Left renal cortex interstitium (tissue), 4 donors: ENCODE results near the gene IFI6. TPM values are rescaled to one million over a fixed set of nuclear protein-coding genes. Genes with fewer than 3 reads are reported as not detected.
"Not testable (repeated sequence)": the region's sequence is repeated elsewhere in the genome, so short reads cannot be mapped to it uniquely, and the experiment has no call there.

Source experiments
- DNase-seq, 4 donors: peaks; one replicate each; pipeline ENCODE4 v3.0.0-alpha.2; 2013; ENCODE audit warnings: low read depth in 4 of 4, low spot score in 2 of 4, missing footprints in 1 of 4
- polyA plus RNA-seq, 4 donors: library from polyadenylated mRNA; unstranded; fragments of 120-200 nt; gene quantifications; one replicate each; pipeline ENCODE4 v1.2.1, GENCODE V29; 2013; ENCODE audit not compliant: insufficient read length in 4 of 4

IFI6 gene
- polyA plus RNA-seq, 4 donors = 15.6 to 34.9 (median 24.4) TPM

DNA sequence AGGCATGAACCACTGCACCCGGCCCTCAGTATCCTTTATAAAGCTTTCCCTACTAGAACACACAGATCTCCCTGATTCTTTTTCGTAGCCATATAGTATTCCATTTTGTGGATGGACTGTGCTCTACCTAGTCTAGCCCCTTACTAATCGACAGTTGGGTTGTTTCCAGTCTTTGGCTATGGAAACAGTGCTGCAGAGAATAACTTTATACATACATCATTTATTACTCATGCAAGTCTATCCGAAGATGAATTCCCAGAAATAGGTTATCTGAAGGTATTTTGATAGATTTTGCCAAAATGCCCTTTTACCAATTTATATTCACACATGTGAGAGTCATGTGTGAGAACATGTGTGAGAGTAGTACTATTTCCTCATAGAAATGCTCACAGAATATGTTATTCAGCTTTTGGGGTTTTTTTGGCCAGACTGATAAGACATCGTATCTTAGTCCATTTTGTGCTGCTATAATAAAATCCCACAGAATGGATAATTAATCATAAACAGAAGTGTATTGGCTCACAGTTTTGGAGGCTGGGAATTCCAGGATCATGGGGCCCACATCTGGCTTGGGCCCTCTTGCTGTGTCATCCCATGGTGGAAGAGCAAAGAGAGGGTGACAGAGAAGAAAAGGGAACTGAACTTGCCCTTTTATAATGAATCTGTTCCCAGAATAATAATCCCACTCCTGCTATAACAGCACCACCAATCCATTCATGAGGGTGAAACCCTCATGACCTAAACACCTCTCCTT lies 19.7 kb downstream of the IFI6 start:
- no peak for DNase-seq

DNA sequence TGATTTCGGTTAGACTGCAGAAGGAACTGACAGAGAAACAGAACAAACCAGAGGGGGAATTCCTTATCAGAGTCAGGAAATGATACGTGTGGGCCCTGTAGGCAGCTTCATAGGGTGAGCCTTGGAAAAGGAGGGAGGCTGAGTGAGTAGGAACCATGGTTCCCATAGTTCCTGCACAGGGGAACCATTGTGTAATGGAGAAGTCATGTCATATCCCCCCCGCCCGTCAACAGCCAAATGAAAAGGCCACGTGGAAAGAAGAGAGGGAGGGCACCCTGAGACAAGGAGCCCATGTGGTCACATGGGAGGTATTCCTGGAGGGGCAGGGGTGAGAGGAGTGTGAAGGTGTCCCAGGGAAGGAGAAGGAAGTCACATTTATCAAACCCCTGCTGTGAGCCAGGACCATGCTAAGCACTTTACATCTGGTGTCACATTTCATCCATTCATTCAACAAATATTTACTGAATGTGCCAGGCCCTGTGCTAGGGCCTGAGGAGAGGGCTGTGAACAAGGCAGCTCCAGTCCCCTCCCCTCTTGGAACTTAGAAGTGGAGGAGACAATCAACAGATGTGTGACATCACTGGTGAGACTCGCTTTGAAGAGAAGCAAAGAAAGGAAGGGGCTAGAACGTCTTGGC lies 21.3 kb downstream of the IFI6 start:
- no peak for DNase-seq

DNA sequence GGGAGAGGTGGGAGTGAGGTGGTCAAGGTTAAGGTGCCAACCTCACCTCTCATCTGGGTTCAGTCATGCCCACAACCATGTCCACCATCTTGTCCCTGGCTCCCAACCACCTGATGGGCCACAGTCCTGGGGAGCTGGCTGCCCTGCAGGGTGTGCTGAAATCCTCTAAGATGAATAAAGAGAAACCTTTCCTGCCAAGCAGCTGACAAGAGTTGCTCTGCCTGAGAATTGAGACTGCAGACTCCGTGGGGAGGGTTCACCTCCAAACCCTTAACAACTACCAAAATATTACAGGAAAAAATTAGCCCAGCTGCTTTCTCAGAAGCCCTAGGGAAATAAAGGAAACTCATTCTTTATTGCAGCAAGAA lies 21.8 kb downstream of the IFI6 start:
- no peak for DNase-seq

DNA sequence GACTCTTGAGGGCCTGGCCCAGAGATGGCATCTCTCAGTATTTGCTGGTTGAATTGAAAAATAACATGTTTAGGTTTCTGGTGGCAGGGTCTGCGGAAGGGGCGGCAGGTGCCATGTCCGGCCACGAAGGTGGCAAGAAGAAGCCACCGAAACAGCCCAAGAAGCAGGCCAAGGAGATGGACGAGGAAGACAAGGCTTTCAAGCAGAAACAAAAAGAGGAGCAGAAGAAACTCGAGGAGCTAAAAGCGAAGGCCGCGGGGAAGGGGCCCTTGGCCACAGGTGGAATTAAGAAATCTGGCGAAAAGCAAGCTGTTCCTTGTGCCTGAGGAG lies 22.7 kb downstream of the IFI6 start:
- DNase-seq = no peak

DNA sequence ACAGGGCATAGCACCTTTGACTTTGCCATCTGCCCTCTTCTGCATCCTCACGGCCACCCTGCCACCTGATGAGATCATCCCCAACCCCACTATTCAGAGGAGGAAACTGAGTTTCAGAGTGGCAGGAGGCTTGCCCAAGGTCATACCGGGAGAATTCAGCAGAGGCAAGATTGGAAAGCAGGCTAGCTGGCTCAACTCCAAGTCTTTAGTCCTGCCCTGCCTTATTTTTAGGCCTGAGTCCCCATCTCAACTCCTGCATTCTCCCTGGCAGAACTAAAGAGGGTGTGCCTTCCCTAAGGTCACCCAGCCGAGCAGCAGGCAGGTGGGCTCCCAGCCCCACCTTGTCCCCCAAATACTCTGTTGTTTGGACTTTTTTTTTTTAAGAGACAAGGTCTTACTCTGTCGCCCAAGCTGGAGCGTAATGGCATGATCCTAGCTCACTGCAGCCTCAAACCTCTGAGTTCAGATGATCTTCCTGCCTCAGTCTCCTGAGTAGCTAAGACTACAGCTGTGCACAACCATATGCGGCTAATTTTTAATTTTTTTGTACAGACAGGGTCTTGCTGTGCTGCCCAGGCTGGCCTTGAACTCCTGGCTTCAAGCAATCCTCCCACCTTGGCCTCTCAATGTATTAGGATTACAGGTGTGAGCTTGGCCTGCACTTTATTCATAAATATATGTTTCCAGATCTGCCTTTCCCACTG lies 23.2 kb downstream of the IFI6 start:
- DNase-seq = no peak

DNA sequence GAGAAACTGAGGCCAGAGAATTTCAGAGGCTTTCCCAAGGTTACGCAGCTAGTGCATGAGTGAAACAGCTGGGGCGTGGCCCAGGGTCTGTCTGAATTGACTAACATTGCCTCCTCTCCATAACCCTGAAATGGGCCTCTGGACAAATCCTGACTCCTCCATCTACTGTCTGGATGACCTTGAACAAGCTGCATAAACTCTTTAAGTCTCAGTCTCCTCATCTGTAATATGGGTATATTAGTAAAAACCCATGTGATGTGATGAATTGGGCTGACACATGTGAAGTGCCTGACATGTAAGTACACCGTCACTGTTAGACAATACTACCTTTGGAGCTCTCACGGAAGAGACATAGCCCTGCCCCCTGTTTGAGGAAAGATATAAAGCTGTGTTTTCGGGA lies 24.7 kb downstream of the IFI6 start:
- DNase-seq = no peak

DNA sequence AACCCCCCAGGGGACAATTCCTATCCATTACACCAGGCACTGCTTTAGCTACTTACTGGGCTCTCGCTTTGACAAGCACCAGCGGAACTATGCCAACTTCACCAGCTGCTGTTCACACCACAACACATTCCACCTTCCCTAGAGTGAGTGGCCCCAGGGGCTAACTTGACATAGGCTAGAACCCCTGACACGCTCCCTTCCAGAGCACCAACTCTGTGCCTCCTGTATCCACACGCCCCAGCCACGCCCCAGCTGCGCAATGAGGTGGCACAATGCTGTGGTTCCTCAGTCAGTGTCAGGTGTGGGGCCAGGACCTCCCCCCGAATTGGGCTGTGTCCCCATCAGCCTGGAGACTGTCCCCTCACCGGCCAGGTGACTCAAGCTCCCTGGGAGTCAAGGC lies 25.3 kb downstream of the IFI6 start:
- no peak for DNase-seq

DNA sequence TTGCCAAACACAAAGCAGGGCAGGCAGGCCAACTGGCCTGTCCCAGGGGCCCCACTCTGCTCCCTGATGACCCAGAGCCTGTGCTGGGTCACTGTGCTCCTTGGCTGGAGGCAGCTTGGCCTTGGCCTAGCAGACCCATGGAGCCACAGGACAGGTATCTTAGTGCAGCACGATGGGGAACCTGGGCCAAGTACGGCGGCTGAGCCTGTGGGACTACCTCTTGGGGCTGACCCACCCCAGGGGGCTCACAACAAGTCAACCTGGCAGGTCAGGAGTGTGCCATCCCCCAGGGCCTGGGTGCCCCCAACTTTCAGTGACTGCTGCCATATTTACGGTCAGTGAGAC lies 26.9 kb downstream of the IFI6 start:
- DNase-seq = no peak

DNA sequence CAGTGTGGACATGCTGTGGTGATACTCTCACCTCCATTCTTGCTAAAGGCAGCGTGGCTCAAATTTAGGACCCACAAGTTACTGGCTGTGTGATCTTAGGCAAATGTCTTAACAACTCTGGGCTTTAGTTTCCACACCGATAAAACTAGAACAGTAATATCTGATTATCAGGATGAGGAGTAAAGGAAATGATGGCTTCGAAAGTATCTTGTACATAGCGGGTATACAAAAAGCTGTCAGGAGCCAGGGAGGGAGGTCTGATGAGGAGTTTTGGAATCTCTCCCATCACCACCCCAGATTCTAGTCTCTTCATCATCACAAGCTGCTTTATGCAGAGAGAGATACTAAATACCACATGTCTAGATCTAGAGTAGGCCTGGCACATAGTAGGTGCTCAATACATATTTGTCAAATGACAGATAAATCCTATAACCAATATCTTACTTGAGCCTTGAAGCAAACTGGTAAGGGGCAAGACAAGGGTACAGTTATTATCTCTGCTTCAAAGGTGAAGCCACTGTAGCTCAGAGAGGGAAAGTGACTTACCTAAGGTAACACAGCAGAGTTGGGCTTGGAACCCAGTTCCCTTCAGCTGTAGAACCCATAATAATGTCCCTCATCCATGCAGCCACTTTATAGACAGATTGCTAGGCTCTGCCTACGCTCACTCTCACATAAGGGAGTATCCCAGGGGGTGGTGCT lies 27.5 kb downstream of the IFI6 start:
- DNase-seq = no peak

DNA sequence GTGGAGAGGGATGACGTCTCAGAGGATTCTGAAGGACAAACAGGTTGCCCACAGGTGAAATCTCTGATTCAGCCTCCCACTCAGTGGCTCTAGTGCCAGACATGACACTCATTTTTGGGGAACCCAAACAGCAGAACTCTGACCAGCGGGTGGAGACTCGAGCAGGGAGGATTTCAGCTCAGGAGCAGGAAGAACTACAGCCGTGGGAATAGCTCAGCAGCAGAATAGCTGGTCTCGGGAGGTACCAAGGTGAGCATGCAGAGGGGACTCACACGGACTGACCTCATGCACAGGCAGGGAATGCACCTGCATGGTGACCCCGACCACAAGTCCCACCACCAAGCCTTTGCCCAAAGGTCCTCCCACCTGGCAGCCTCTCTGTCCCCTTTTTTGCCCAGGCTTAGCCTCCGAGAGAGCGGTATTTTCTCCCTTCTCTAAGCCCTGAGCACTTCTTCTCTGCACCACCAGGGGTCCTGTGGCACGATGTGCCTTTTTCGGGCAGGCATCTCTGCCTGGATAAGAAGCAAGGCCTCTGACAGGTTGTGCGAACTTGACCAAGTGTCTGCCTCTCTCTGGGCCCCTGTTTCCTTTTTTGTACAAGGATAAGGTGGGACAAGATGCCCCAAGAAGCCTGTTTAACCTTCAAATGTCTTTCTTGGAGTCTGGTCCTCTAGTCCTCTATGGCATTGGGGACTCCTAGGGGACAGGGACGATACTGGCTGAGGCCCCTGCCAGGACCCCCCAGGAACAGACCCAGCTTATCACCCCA lies 28.2 kb downstream of the IFI6 start:
- DNase-seq = no peak

DNA sequence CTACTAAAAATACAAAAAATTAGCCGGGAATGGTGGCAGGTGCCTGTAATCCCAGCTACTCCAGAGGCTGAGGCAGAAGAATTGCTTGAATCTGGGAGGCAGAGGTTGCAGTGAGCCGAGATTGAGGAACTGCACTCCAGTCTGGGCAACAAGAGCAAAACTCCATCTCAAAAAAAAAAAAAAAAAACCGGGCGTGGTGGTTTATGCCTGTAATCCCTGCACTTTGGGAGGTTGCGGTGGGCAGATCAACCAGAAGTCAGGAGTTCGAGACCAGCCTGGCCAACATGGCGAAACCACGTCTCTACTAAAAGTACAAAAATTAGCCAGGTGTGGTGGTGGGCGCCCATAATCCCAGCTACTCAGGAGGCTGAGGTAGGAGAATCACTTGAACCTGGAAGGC lies 31.5 kb downstream of the IFI6 start:
- not testable (repeated sequence) for DNase-seq

DNA sequence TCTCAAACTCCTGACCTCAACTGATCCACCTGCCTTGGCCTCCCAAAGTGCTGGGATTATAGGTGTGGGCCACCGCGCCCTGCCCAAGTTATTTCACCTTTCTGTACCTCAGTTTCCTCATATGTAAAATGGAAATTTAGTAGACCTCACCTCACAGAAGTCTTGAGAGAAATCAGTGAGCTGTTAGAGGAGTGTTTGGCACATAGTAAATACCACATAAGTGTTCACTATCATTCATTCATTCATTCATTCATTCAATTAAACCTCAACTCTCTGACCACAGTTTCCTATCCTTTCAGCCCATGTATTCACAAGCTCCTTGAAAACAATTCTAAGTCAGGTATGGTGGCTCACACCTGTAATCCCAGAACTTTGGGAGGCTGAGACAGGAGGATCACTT lies 33.2 kb downstream of the IFI6 start:
- DNase-seq = no peak

DNA sequence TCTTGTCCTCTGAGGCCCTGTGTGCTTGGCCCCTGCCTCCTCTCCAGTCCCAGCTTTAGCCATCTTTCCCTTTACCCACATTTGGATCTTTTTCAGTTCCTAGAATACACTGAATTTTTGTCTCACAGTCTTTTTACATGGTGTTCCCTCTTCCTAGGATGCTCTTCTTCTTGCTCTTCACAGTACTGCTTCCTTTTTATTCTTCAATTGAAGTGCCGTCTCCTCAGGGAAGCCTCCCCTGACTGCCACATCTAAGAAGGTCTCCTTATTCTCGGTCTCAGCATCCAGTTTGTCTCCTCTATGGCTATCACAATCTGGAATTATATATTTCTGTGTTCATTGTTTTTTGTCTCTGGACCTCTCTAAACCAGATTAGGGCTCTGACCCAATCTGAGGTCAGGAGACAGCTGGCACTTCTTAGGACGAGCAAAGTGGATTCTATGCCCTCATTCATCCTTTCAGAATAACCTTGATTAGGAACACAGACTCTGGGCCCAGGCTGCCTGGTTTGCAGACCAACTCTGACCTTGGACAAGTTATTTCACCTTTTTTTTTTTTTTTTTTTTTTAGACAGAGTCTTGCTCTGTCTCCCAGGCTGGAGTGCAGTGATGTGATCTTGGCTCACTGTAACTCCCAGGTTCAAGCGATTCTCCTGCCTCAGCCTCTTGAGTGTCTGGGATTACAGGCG lies 33.8 kb downstream of the IFI6 start:
- DNase-seq = no peak

DNA sequence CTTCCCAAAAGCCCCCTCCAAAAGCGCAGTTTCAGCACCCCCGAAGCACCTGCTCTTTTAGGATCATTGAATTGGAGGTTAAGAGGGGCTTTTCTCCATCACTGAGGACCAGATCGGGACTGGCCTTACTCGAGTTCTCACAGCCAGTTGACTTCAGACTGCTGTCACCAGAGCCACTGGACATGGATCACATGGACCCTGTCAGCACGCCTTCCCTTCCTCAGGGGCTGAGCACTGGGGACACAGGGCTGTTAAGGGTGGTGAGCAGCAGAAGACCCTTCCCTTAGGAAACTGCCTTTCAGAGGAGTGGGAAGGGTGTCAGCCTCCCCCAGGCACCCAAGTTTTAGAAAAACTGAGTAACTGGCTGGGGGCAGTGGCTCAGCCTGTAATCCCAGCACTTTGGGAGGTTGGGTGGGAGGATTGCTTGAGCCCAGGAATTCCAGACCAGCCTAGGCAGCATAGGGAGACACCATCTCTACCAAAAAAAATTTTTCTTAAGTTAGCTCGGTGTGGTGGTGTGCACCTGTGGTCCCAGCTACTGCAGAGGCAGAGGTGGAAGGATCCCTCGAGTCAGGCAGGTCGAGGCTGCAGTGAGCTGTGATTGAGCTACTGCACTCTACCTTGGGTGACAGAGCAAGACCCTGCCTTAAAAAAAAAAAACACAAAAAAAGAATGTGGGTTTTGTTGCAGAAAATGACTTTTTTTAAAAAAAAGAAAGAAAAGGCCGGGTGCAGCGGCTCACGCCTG lies 36.4 kb downstream of the IFI6 start:
- DNase-seq = no peak

DNA sequence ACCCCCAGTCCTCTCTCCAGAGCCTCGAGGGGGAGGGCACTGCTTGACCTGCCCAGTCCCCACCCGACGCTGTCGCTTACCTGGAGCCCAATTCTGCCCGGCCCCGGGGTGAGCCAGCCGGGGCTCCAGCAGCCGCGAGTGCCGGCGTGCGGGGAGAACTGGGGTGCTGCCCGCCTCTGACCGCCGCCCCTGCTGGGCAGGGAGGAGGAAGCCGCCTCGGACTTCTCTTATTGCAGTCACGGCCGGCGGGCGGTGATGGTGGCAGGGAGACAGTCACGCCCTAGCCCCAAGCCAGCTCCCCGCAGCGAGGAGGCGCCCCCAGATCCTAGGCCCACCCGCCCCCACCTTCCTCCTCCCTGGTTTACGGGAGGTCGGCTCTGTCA lies 37.0 kb downstream of the IFI6 start, which contains the start of gene FGR:
TSS of gene FGR (minus strand) at position 201 of the 383 bp plus-strand sequence. CDS start 11,269 bp downstream, outside the sequence.
- DNase-seq = no peak

DNA sequence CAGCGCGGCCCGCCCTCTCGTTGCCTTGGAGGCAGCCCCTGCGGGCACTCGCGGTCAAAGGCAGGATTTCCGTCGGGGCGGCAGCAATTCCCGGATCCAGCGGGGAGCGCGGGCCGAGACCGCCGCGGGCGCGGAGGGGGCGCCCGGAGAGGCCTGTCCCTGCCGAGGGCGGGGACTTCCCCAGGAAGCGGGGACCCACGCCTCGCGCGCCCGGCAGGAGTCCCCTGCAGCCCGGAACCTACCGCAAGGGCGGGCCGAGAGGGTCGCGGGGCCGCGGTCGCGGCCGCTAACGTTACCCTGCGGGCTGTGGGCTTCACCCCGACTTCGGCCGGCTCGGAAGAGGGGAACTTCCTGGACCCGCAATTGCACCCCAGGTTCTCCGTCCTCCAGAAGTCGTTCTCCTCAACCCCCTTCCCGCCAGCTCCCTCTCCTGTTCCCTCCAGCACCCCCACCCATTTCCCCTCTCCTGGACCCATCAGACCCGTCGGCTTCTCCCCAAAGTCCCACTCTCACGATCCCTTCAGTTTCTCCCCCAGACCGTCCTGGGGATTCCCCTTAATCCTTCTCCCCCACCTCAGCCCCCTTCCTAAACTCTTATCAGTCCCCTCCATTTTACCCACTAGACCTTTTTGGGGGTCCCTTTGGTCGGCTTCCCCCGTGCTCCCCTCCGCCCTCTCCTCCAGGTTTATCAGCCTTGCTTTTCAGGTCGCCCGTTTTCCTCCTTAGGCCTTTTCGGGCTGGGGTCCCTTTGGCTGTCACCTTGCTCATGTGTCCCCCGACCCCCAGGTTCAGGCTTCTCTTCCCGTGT lies 37.6 kb downstream of the IFI6 start:
- DNase-seq = no peak

DNA sequence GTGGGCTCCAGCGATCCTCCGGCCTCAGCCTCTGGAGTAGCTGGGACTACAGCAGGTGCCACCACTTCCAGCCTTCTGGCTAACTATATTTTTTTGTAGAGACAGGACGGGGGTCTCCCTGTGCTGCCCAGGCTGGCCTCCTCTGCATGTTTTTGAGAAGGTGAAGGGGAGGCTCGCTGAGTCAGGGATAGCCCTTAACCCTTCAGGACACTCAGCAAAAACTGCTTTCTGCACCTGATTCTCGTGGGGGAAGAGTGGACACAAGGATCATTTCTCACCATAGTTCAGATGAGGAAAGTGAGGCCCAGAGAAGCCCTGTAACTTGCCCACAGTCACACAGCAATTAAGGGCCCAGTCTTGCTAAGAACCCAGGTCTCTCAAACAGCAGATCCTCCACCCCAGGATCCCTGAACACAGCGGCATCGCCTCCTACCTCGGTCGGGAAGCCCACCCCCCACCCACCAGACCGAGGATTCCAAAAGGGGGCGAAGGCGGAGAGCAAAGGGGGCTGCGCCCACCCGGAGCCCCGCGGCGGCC lies 38.3 kb downstream of the IFI6 start:
- no peak for DNase-seq

DNA sequence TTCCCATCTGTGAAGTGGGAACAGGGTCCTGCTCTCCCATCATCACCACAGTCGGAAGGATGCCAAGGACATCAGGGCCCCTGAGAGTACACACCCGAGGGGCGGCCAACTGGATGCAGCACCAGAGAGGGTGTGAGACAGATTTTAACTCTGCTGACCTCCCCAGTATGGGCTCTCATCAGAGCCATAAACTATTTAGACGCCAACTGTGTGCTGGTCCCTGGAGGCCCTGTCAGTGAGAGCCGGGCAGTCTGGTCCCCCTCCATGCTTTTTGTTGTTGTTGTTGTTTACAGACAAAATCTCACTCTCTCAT lies 38.7 kb downstream of the IFI6 start:
- DNase-seq = no peak
